CD4-positive, alpha-beta T cell treated with Interleukin-2 at 100 ng/mL for 4 hours (primary cell): Measurements from ENCODE around the gene USP33.
"Not testable (repeated sequence)": the region's sequence is repeated elsewhere in the genome, so short reads cannot be mapped to it uniquely, and the experiment has no call there.

Experiments used
- DNase-seq: peaks from one replicate; pipeline ENCODE4 v3.0.0-alpha.2; 2020; ENCODE audit warnings: low spot score

Gene USP33

GRCh38 chr1:77671836-77672235, 87.8 kb downstream of the USP33 start:
- DNase-seq = no peak

GRCh38 chr1:77670330-77670729, 89.3 kb downstream of the USP33 start:
- DNase-seq = no peak

GRCh38 chr1:77668924-77669449, 90.7 kb downstream of the USP33 start:
- no peak for DNase-seq

GRCh38 chr1:77664939-77665516, 94.6 kb downstream of the USP33 start:
- DNase-seq = no peak

GRCh38 chr1:77661696-77662095, 98.0 kb downstream of the USP33 start:
- DNase-seq = no peak

GRCh38 chr1:77659879-77660593, 99.6 kb downstream of the USP33 start:
- DNase-seq = no peak

- DNase-seq = no peak
Observed at GRCh38 chr1:77658271-77658670, 101.4 kb downstream of the USP33 start.

- DNase-seq = no peak
Observed at GRCh38 chr1:77655431-77655974, 104.1 kb downstream of the USP33 start.

- no peak for DNase-seq
Observed at GRCh38 chr1:77652970-77653516, 106.6 kb downstream of the USP33 start.

- no peak for DNase-seq
Observed at GRCh38 chr1:77652268-77652667, 107.4 kb downstream of the USP33 start.

GRCh38 chr1:77649127-77649526, 110.5 kb downstream of the USP33 start:
- no peak for DNase-seq

GRCh38 chr1:77646224-77646623, 113.4 kb downstream of the USP33 start:
- DNase-seq = not testable (repeated sequence)
